ENCODE measurements around the gene CLASRP. TPM values are rescaled to one million over a fixed set of nuclear protein-coding genes. Genes with fewer than 3 reads are reported as not detected.
A peak's percentile ranks its signal among the peaks of the same experiment; 100 is the strongest.

The CLASRP gene
- total and polyA plus RNA-seq, 9 of the 15 experiments (the other 6 are each of a cell fraction or from before 2014, with no cell fraction given) = 0.94 to 86.3 (median 44.0) TPM

DNA sequence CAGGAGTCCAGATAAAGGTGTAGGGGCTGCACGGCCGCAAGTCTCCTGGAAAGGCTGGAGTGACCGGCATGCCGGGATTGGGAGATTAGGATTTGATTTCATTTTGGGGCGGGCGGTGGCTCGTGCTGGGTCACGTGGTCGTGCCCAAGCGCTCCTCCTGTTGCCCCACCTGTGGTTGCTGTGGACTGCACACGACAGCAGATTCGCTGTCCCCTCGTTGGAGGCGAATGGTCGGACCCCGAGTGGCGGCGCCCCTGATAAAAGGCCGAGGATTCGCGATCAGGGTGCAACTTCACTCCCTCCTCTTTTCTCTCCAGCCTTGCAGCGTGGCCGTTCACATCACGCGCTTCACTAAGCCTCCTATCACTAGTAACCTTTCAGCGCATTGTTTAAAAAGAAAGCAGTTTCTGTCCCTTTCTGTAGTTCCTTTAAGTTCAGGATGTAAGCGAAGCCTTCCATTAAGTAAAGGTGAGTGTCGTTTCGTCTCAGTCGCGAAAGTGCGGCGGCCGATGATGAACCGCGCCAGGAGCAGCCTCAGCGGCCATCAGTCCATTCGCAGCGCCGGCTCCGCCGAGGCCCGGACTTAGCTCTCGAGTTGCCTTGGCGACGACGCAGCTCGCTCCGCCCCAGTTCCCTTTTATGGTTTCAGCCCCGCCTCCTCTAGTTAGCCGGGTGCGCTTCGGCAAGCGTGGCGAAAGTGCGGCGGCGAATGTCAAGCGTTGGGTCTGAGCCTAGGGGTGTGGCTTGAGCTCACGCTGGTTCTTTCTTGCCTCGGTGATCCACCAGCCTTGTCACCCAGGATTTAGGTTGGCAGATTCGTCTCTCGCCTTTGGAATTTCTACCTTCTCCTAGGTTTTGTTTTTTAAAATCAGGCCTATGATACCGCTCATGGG is 52.4 kb downstream of the CLASRP start (continued):
- TF ChIP-seq ZNF41 (CRISPR knock-in tag; conservative IDR thresholded peaks at IDR 0.05) (no peak), NCOA2 (IDR thresholded peaks at IDR 0.05; ENCODE audit: partially characterized antibody in 2 of 2) (no peak), HNRNPLL (IDR thresholded peaks at IDR 0.05; ENCODE audit: low read depth, low read length, poor library complexity, severe bottlenecking) (peak; percentile 89), ZNF431 (CRISPR knock-in tag; IDR thresholded peaks at IDR 0.05) (no peak), PRMT5 (CRISPR knock-in tag; IDR thresholded peaks at IDR 0.05) (no peak), KLF1 (tag; IDR thresholded peaks at IDR 0.05) (no peak), E2F5 (CRISPR knock-in tag; IDR thresholded peaks at IDR 0.05) (no peak), NFRKB (IDR thresholded peaks at IDR 0.05; ENCODE audit: low read depth) (0 out of 2 replicates have a peak, but pooled peaks have one; percentile 28), PHF20 (IDR thresholded peaks at IDR 0.05; ENCODE audit: partially characterized antibody) (no peak), YBX1 (IDR thresholded peaks at IDR 0.05) (no peak), TRIM25 (IDR thresholded peaks at IDR 0.05; ENCODE audit: borderline replicate concordance) (no peak), ZC3H4 (CRISPR knock-in tag; IDR thresholded peaks at IDR 0.05; ENCODE audit: borderline replicate concordance) (no peak), GTF3C2 (IDR thresholded peaks at IDR 0.05; ENCODE audit: borderline replicate concordance, extremely low read depth, insufficient read length) (no peak), TAF9B (IDR thresholded peaks at IDR 0.05; ENCODE audit: partially characterized antibody) (no peak), HEY1 (CRISPR knock-in tag; IDR thresholded peaks at IDR 0.05; ENCODE audit: borderline replicate concordance) (no peak), ATF7 (IDR thresholded peaks at IDR 0.05) (no peak), ZNF445 (CRISPR knock-in tag; IDR thresholded peaks at IDR 0.05; ENCODE audit: low read depth) (no peak), ETS2 (tag; IDR thresholded peaks at IDR 0.05; ENCODE audit: borderline replicate concordance, poor library complexity, severe bottlenecking) (no peak), ZNF212 (CRISPR knock-in tag; IDR thresholded peaks at IDR 0.05) (no peak), CC2D1A (IDR thresholded peaks at IDR 0.05) (no peak), ZNF165 (CRISPR knock-in tag; IDR thresholded peaks at IDR 0.05; ENCODE audit: borderline replicate concordance) (no peak)
- TF ChIP-seq, protein P1, sequence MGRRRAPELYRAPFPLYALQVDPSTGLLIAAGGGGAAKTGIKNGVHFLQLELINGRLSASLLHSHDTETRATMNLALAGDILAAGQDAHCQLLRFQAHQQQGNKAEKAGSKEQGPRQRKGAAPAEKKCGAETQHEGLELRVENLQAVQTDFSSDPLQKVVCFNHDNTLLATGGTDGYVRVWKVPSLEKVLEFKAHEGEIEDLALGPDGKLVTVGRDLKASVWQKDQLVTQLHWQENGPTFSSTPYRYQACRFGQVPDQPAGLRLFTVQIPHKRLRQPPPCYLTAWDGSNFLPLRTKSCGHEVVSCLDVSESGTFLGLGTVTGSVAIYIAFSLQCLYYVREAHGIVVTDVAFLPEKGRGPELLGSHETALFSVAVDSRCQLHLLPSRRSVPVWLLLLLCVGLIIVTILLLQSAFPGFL (CRISPR knock-in tag; IDR thresholded peaks at IDR 0.05) = no peak
